ENCODE measurements around the gene ZNF597. TPM values are rescaled to one million over a fixed set of nuclear protein-coding genes. Genes with fewer than 3 reads are reported as not detected.

The ZNF597 gene
- polyA plus RNA-seq, 3 donors, result 0.80 to 1.0 (median 0.98) TPM

DNA sequence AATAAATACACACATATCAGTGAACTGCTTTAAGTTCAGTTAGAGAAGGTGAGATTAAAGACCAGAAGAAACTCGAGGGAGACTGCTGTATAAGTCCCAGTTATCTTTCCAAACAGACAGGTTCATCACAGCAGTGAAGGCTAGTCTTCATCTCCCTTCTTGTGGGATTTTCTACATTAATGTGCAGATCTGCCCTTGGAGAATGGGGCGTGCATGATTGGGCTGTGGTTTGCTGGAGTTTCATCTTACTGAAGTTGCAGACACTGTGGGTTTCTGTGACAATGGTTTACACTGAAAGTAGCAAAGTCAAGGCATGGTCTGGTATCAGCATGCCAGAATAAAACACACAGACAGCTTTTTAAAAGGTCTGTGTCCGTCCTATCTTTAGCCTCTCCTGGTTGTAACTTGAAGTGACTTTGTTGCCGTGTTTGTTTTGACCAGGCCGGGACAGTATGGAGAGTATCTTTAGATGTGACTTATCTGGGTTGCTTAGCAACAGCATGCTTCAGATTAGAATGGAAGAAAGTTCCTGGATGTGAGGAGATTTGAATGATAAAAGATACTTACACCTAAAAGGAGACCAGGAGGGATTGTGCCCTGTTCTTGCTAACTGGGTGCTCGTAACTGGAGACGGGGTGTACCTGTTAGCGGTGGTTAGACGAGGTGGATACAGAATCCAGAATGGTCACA, 16.2 kb upstream of the ZNF597 start:
- Histone ChIP-seq H2AFZ (ENCODE audit: insufficient read depth, low read depth, low read length, poor library complexity, severe bottlenecking) (no peak overlapping the region), H3K4me3 (replicated peaks in 1 of 3; ENCODE audit: low read depth in 2 of 3, low read length in 3 of 3) (peak overlapping the region in 2 of 3 experiments; percentile 71 to 89), H3K4me2 (replicated peaks; ENCODE audit: extremely low read depth, low read length, poor library complexity, severe bottlenecking) (peak overlapping the region; percentile 94), H3K4me1 (ENCODE audit: control insufficient read depth in 1 of 2, insufficient read depth in 2 of 2, low read length in 2 of 2) (peaks cover 39 to 54% of the 10 kb centered on the region in 2 donors), H3K79me2 (ENCODE audit: insufficient read depth, low read length) (peaks cover 73% of the 10 kb centered on the region), H3K36me3 (replicated peaks in 1 of 2; ENCODE audit: control insufficient read depth in 1 of 2, insufficient read depth in 2 of 2, low read length in 2 of 2) (no peaks in the 10 kb centered on the region), H3K27me3 (ENCODE audit: control insufficient read depth in 2 of 2, insufficient read depth in 2 of 2, low read length in 2 of 2) (no peaks in the 10 kb centered on the region), H3K9ac (ENCODE audit: insufficient read depth, low read length, poor library complexity, severe bottlenecking) (peak overlapping the region; percentile 90), H3K27ac (ENCODE audit: low read depth in 1 of 2, low read length in 2 of 2) (no peak overlapping the region), H4K20me1 (ENCODE audit: insufficient read depth, low read length) (peaks cover 62% of the 10 kb centered on the region), H3K9me3 (replicated peaks in 1 of 2; ENCODE audit: control insufficient read depth in 1 of 2, insufficient read depth in 1 of 2, low read length in 2 of 2) (no peaks in the 10 kb centered on the region)
- peaks cover 0 to 3% (median 0%) of the 10 kb centered on the region in 3 donors for H3K27me3 Mint-ChIP-seq (ENCODE audit: low read depth in 3 of 3)
- peaks cover 65% of the 10 kb centered on the region for H3K4me1 Mint-ChIP-seq
- H3K36me3 Mint-ChIP-seq, result peaks cover 3 to 6% of the 10 kb centered on the region in 2 donors
- intact Hi-C loops (cut with micrococcal nuclease), result loop anchor here (2.0 to 10.0 kb wide), 6 partner anchors 38 to 305 kb away; partner anchors contain the start of genes C16orf90 (in 1 of the 2), ZNF174 (in 1 of the 2), ZNF263 (in 1 of the 2) and ZSCAN32 (in 1 of the 2)
- no peaks in the 10 kb centered on the region for H3K9me3 Mint-ChIP-seq
- peak overlapping the region; percentile 89 to 94 for H3K4me3 Mint-ChIP-seq
- TF ChIP-seq, protein P1, sequence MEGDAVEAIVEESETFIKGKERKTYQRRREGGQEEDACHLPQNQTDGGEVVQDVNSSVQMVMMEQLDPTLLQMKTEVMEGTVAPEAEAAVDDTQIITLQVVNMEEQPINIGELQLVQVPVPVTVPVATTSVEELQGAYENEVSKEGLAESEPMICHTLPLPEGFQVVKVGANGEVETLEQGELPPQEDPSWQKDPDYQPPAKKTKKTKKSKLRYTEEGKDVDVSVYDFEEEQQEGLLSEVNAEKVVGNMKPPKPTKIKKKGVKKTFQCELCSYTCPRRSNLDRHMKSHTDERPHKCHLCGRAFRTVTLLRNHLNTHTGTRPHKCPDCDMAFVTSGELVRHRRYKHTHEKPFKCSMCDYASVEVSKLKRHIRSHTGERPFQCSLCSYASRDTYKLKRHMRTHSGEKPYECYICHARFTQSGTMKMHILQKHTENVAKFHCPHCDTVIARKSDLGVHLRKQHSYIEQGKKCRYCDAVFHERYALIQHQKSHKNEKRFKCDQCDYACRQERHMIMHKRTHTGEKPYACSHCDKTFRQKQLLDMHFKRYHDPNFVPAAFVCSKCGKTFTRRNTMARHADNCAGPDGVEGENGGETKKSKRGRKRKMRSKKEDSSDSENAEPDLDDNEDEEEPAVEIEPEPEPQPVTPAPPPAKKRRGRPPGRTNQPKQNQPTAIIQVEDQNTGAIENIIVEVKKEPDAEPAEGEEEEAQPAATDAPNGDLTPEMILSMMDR (IDR thresholded peaks at IDR 0.05), result no peak
- peak overlapping the region in 3 of 7 donors; percentile 3 to 93 (median 83) for H3K27ac Mint-ChIP-seq
- WGBS (ENCODE audit: insufficient coverage), result 88% methylated on average over 7 of the region's 9 CpGs
- no peak for DNase-seq

DNA sequence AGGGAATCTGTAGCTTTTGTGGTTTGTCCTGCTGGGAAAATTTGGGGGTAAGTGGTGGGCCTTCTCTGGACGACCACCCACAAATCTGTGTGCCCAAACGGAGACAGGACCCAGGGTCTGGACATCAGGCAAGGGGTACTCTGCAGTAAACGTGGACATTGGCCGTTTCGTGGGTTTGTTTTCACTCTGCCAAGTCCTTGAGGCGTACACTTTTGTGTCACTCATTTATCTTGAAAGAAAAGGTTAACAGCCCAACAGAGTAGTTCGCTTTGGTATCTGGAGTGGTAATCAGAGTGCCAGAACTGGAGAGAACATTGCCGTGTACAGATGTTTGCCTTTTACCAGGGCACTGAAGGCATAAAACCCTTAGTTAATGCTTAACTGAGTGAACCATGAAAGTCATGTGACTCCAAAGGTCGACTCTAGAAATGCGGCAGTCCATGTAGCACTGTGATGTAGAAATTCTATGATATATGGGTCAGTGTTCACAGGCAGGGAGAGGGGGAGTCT, 15.6 kb upstream of the ZNF597 start:
- peak overlapping the region; percentile 90 for H3K9ac ChIP-seq (ENCODE audit: insufficient read depth, low read length, poor library complexity, severe bottlenecking)
- peak overlapping the region; percentile 100 for H2AFZ ChIP-seq (ENCODE audit: insufficient read depth, low read depth, low read length, poor library complexity, severe bottlenecking)
- Mint-ChIP-seq H3K27me3 (ENCODE audit: low read depth in 3 of 3) (peaks cover 0 to 3% (median under 1%) of the 10 kb centered on the region in 3 donors), H3K9me3 (no peaks in the 10 kb centered on the region), H3K4me3 (peak overlapping the region; percentile 89 to 94), H3K27ac (peak overlapping the region; percentile 83 to 94 (median 91)), H3K36me3 (peaks cover 3 to 6% of the 10 kb centered on the region in 2 donors), H3K4me1 (peaks cover 62% of the 10 kb centered on the region)
- no peaks in the 10 kb centered on the region for H3K9me3 ChIP-seq (replicated peaks in 1 of 2; ENCODE audit: control insufficient read depth in 1 of 2, insufficient read depth in 1 of 2, low read length in 2 of 2)
- TF ChIP-seq, protein P1 (IDR thresholded peaks at IDR 0.05), result no peak
- peak overlapping the region; percentile 63 to 89 (median 71) for H3K4me3 ChIP-seq (replicated peaks in 1 of 3; ENCODE audit: low read depth in 2 of 3, low read length in 3 of 3)
- WGBS (ENCODE audit: insufficient coverage), result 25% methylated on average over 8 of the region's 10 CpGs
- H3K4me2 ChIP-seq (replicated peaks; ENCODE audit: extremely low read depth, low read length, poor library complexity, severe bottlenecking), result peak overlapping the region; percentile 94
- peaks cover 55% of the 10 kb centered on the region for H4K20me1 ChIP-seq (ENCODE audit: insufficient read depth, low read length)
- intact Hi-C loops (cut with micrococcal nuclease), result loop anchor here (2.0 to 10.0 kb wide), 5 partner anchors 58 to 304 kb away; partner anchors contain the start of genes ZNF174 (in 1 of the 2), ZNF263 (in 1 of the 2) and ZSCAN32 (in 1 of the 2)
- H3K4me1 ChIP-seq (ENCODE audit: control insufficient read depth in 1 of 2, insufficient read depth in 2 of 2, low read length in 2 of 2), result peaks cover 37 to 54% of the 10 kb centered on the region in 2 donors
- no peaks in the 10 kb centered on the region for H3K36me3 ChIP-seq (replicated peaks in 1 of 2; ENCODE audit: control insufficient read depth in 1 of 2, insufficient read depth in 2 of 2, low read length in 2 of 2)
- H3K27ac ChIP-seq (ENCODE audit: low read depth in 1 of 2, low read length in 2 of 2), result peak overlapping the region; percentile 45 to 93
- H3K79me2 ChIP-seq (ENCODE audit: insufficient read depth, low read length), result peaks cover 66% of the 10 kb centered on the region
- peak in 1 of 3 donors; percentile 13 for DNase-seq
- no peaks in the 10 kb centered on the region for H3K27me3 ChIP-seq (ENCODE audit: control insufficient read depth in 2 of 2, insufficient read depth in 2 of 2, low read length in 2 of 2)
